AG04449 (cell line): ENCODE measurements around the gene TTLL11.

ENCODE experiments used
- CTCF ChIA-PET: fragments of 350-600 bp; formaldehyde crosslinking; extraction: SDS; loops from one replicate; lab custom pipeline; 2021; ENCODE audit warnings: antibody characterized with exemption; lab: Yijun Ruan, JAX
- POLR2A ChIA-PET: fragments of 400-600, 350-600 bp; formaldehyde crosslinking; extraction: SDS; loops from one replicate; lab custom pipeline; 2020; ENCODE audit warnings: antibody characterized with exemption, inconsistent platforms; lab: Yijun Ruan, JAX
- DNase-seq: peaks from one replicate; pipeline ENCODE4 v3.0.0-alpha.2; 2010; ENCODE audit warnings: low read depth, low spot score
- H3K4me3 ChIP-seq: 2 replicates; pipeline ENCODE4 v1.5.1; 2011; ENCODE audit warnings: low read depth, mild to moderate bottlenecking, control low read depth, low read length
- TF ChIP-seq, protein P1 (sequence below): IDR thresholded peaks from one replicate; pipeline ENCODE4 v1.5.1; 2011; ENCODE audit warnings: mild to moderate bottlenecking, moderate library complexity, low read length, control low read depth, inconsistent platforms; ENCODE audit not compliant: insufficient read depth; ENCODE audit errors: missing control alignments

The TTLL11 gene

GRCh38 chr9:121886759-121887485 lies 206.2 kb downstream of the TTLL11 start:
- H3K4me3 ChIP-seq, result no peak overlapping the region
- POLR2A ChIA-PET, result no interaction called here
- no peak for DNase-seq
- CTCF ChIA-PET, result interaction anchor here (0.9 to 1.7 kb wide), 6 partner anchors 9 to 337 kb away, joined by 3 to 5 read pairs (median 4); no protein-coding TSS in a partner anchor
- TF ChIP-seq, protein P1, sequence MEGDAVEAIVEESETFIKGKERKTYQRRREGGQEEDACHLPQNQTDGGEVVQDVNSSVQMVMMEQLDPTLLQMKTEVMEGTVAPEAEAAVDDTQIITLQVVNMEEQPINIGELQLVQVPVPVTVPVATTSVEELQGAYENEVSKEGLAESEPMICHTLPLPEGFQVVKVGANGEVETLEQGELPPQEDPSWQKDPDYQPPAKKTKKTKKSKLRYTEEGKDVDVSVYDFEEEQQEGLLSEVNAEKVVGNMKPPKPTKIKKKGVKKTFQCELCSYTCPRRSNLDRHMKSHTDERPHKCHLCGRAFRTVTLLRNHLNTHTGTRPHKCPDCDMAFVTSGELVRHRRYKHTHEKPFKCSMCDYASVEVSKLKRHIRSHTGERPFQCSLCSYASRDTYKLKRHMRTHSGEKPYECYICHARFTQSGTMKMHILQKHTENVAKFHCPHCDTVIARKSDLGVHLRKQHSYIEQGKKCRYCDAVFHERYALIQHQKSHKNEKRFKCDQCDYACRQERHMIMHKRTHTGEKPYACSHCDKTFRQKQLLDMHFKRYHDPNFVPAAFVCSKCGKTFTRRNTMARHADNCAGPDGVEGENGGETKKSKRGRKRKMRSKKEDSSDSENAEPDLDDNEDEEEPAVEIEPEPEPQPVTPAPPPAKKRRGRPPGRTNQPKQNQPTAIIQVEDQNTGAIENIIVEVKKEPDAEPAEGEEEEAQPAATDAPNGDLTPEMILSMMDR, result no peak

DNA sequence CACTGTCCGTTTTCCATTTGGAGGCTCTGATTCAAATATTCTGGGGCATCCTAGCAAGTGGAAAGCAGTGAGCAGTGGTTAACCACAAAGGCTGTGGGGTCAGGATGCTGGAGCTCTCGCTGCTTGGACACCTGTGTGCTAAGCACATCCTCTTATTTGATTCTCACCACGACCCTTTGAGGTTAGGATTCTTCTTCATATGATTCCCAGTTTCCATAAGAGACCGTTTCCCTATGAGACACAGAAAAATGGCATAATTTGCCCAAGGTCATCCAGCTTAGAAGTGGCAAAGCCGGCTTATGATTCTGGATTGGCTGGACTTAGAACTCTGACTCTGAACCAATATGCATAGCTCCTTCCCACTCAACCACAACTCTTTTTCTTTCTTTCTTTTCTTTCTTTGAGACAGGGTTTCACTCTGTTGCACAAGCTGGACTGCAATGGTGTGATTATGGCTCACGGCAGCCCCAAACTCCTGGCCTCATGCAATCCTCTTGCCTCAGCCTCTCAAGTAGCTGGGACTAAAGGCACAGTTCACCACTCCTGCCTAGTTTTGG lies 207.7 kb downstream of the TTLL11 start:
- ChIA-PET POLR2A (no interaction called here), CTCF (interaction anchor here (1.7 kb wide), 1 partner anchor 9 kb away, joined by 4 read pairs; no protein-coding TSS in a partner anchor)
- H3K4me3 ChIP-seq, result no peak overlapping the region
- DNase-seq, result no peak
- TF ChIP-seq, protein P1, result no peak

DNA sequence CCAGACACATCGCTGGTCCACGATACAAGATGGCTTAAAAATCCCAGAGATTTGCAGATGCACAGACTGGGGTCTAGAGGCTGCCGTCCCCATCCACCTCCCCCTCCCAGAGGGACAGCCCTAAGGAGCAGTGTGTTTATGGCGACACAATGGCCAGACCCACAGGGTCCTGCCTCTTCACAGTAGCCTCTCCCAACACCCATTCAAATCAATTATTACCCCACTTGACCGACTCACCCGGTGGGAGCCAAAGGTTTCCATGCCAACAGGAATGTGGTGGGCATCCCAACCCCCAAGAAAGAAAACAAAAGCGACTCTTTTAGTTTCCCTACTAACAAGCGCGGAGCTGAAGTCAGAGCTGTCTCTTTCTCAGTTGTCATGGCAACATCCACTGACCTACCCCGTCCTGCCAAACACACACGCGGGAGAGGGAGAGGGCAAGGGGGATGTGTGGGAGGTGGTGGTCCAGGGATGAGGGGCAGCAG lies 209.0 kb downstream of the TTLL11 start:
- DNase-seq, result no peak
- ChIA-PET CTCF (interaction anchor here (1.3 to 1.4 kb wide), 4 partner anchors 9 to 149 kb away, joined by 3 to 4 read pairs (median 4); no protein-coding TSS in a partner anchor), POLR2A (no interaction called here)
- H3K4me3 ChIP-seq, result no peak overlapping the region
- TF ChIP-seq, protein P1, result no peak

GRCh38 chr9:121883281-121884056 lies 209.6 kb downstream of the TTLL11 start:
- H3K4me3 ChIP-seq, result no peak overlapping the region
- no peak for DNase-seq
- ChIA-PET CTCF (interaction anchor here (1.3 to 1.4 kb wide), 4 partner anchors 8 to 149 kb away, joined by 3 to 4 read pairs (median 4); no protein-coding TSS in a partner anchor), POLR2A (no interaction called here)
- TF ChIP-seq, protein P1, result no peak

- ChIA-PET CTCF (no interaction called here), POLR2A (no interaction called here)
- H3K4me3 ChIP-seq, result no peak overlapping the region
- TF ChIP-seq, protein P1, result no peak
- DNase-seq, result no peak
These were observed 211.1 kb downstream of the TTLL11 start for GRCh38 chr9:121881920-121882500.
